T follicular helper cell (primary cell): ENCODE results near the gene TRIM27.
"Not testable (repeated sequence)": the region's sequence is repeated elsewhere in the genome, so short reads cannot be mapped to it uniquely, and the experiment has no call there.

ENCODE experiments used
- DNase-seq: peaks from one replicate; pipeline ENCODE4 v3.0.0-alpha.2; 2020; ENCODE audit warnings: low read depth

The TRIM27 gene

GRCh38 chr6:28943223-28943556, 19.4 kb upstream of the TRIM27 start:
- no peak for DNase-seq

GRCh38 chr6:28941684-28942448, 18.1 kb upstream of the TRIM27 start:
- no peak for DNase-seq

- DNase-seq: peak; percentile 58
Observed at GRCh38 chr6:28940858-28941683, 17.3 kb upstream of the TRIM27 start.

- no peak for DNase-seq
Observed at GRCh38 chr6:28940294-28940857, 16.6 kb upstream of the TRIM27 start.

GRCh38 chr6:28933069-28933468, 9.3 kb upstream of the TRIM27 start:
- DNase-seq: no peak

- DNase-seq: no peak
Observed at GRCh38 chr6:28929887-28930620, 6.3 kb upstream of the TRIM27 start.

GRCh38 chr6:28929339-28929738, 5.6 kb upstream of the TRIM27 start:
- DNase-seq: not testable (repeated sequence)

- no peak for DNase-seq
Observed at GRCh38 chr6:28927846-28928245, 4.1 kb upstream of the TRIM27 start.

- no peak for DNase-seq
Observed at GRCh38 chr6:28922821-28923317, 916 bp downstream of the TRIM27 start.

- no peak for DNase-seq
Observed at GRCh38 chr6:28922004-28922820, 1.6 kb downstream of the TRIM27 start.

GRCh38 chr6:28920281-28920680, 3.5 kb downstream of the TRIM27 start:
- no peak for DNase-seq

- no peak for DNase-seq
Observed at GRCh38 chr6:28914941-28915340, 8.8 kb downstream of the TRIM27 start.

- DNase-seq: no peak
Observed at GRCh38 chr6:28910901-28911690, 12.7 kb downstream of the TRIM27 start.

- DNase-seq: no peak
Observed at GRCh38 chr6:28907394-28907793, 16.4 kb downstream of the TRIM27 start.

- DNase-seq: no peak
Observed at GRCh38 chr6:28906669-28907068, 17.1 kb downstream of the TRIM27 start.

- no peak for DNase-seq
Observed at GRCh38 chr6:28903686-28904085, 20.1 kb downstream of the TRIM27 start.

GRCh38 chr6:28901831-28902230, 22.0 kb downstream of the TRIM27 start:
- DNase-seq: no peak

- no peak for DNase-seq
Observed at GRCh38 chr6:28900577-28901256, 23.1 kb downstream of the TRIM27 start.

- DNase-seq: no peak
Observed at GRCh38 chr6:28898710-28898965, 25.1 kb downstream of the TRIM27 start.

- no peak for DNase-seq
Observed at GRCh38 chr6:28897369-28897745, 26.4 kb downstream of the TRIM27 start.
